Mesenchymal stem cell (in vitro differentiated cells and primary cell): ENCODE measurements around the gene FTL.

Experiments used
- DNase-seq: peaks from one replicate; pipeline ENCODE4 v3.0.0-alpha.2; 2013
- H2AFZ ChIP-seq: one replicate; pipeline ENCODE4 v1.6.1; 2013; ENCODE audit warnings: low read depth, mild to moderate bottlenecking, control low read depth, inconsistent platforms, low read length, moderate library complexity
- H2AK5ac ChIP-seq: 2 replicates; pipeline ENCODE4 v1.6.1; 2013; ENCODE audit warnings: low read length, moderate library complexity, mild to moderate bottlenecking, inconsistent platforms; ENCODE audit not compliant: severe bottlenecking
- H2BK120ac ChIP-seq: one replicate; pipeline ENCODE4 v1.6.1; 2013; ENCODE audit warnings: low read depth, mild to moderate bottlenecking, inconsistent platforms, low read length, moderate library complexity
- H2BK12ac ChIP-seq, 2 experiments: one replicate each; pipeline ENCODE4 v1.6.1; 2013; ENCODE audit warnings: inconsistent platforms in 2 of 2, low read length in 2 of 2, mild to moderate bottlenecking in 2 of 2, moderate library complexity in 2 of 2, control low read depth in 1 of 2
- H2BK15ac ChIP-seq: one replicate; pipeline ENCODE4 v1.6.1; 2013; ENCODE audit warnings: mild to moderate bottlenecking, low read depth, inconsistent platforms; ENCODE audit not compliant: poor library complexity, severe bottlenecking
- H2BK5ac ChIP-seq: 2 replicates; pipeline ENCODE4 v1.6.1; 2013; ENCODE audit warnings: low read depth, mild to moderate bottlenecking, low read length, control low read depth, inconsistent platforms; ENCODE audit not compliant: poor library complexity, severe bottlenecking
- H3K14ac ChIP-seq, 2 experiments: one replicate each; pipeline ENCODE4 v1.6.1; 2013; ENCODE audit warnings: inconsistent platforms in 2 of 2, low read length in 2 of 2, control low read depth in 1 of 2, mild to moderate bottlenecking in 1 of 2, moderate library complexity in 1 of 2
- H3K18ac ChIP-seq, 2 experiments: one replicate each; pipeline ENCODE4 v1.6.1; 2013; ENCODE audit warnings: inconsistent platforms in 2 of 2, low read length in 2 of 2, control low read depth in 1 of 2, low read depth in 1 of 2, mild to moderate bottlenecking in 1 of 2
- H3K23ac ChIP-seq, 2 experiments: one replicate each; pipeline ENCODE4 v1.6.1; 2013; ENCODE audit warnings: inconsistent platforms in 2 of 2, low read length in 2 of 2, mild to moderate bottlenecking in 2 of 2, moderate library complexity in 2 of 2, control low read depth in 1 of 2
- H3K27ac ChIP-seq: 2 replicates; pipeline ENCODE4 v1.5.1; 2013; ENCODE audit warnings: mild to moderate bottlenecking, moderate library complexity, low read length, control low read depth, inconsistent platforms; ENCODE audit not compliant: poor library complexity, severe bottlenecking
- H3K27me3 ChIP-seq, 2 experiments: 2 replicates each; pipeline versions ENCODE4 v1.6.1 to v1.7.0; 2013; ENCODE audit warnings: low read length in 2 of 2, mild to moderate bottlenecking in 2 of 2, moderate library complexity in 2 of 2, control low read depth in 1 of 2, inconsistent platforms in 1 of 2; ENCODE audit not compliant: control insufficient read depth in 1 of 2, insufficient read depth in 1 of 2
- H3K36me3 ChIP-seq, 2 experiments: 2 replicates each; pipeline versions ENCODE4 v1.6.1 to v1.7.0; 2013; ENCODE audit warnings: low read length in 2 of 2, control low read depth in 1 of 2, inconsistent platforms in 1 of 2, low read depth in 1 of 2, mild to moderate bottlenecking in 1 of 2; ENCODE audit not compliant: insufficient read depth in 2 of 2, control insufficient read depth in 1 of 2
- H3K4ac ChIP-seq, 2 experiments: one replicate each; pipeline ENCODE4 v1.6.1; 2013; ENCODE audit warnings: inconsistent platforms in 2 of 2, low read length in 2 of 2, mild to moderate bottlenecking in 2 of 2, moderate library complexity in 2 of 2, control low read depth in 1 of 2, low read depth in 1 of 2
- H3K4me1 ChIP-seq: 2 replicates; pipeline ENCODE4 v1.6.1; 2013; ENCODE audit warnings: low read depth, low read length, control low read depth; ENCODE audit not compliant: control insufficient read depth, insufficient read depth
- H3K4me2 ChIP-seq: 2 replicates; pipeline ENCODE4 v1.6.1; 2013; ENCODE audit warnings: low read length, mild to moderate bottlenecking, inconsistent platforms; ENCODE audit not compliant: poor library complexity, severe bottlenecking
- H3K4me3 ChIP-seq, 2 experiments: 2 replicates each; pipeline versions ENCODE4 v1.5.1 to v1.7.0; 2013; ENCODE audit warnings: low read length in 2 of 2, mild to moderate bottlenecking in 2 of 2, control low read depth in 1 of 2, low read depth in 1 of 2; ENCODE audit not compliant: insufficient read depth in 1 of 2
- H3K79me1 ChIP-seq: replicated peaks from 2 replicates; pipeline ENCODE4 v1.6.1; 2013; ENCODE audit warnings: mild to moderate bottlenecking, control low read depth, low read length, inconsistent platforms; ENCODE audit not compliant: poor library complexity, severe bottlenecking
- H3K9ac ChIP-seq: 2 replicates; pipeline ENCODE4 v1.7.0; 2013; ENCODE audit warnings: mild to moderate bottlenecking, low read length, moderate library complexity
- H3K9me3 ChIP-seq: 2 replicates; pipeline ENCODE4 v1.7.0; 2013; ENCODE audit warnings: mild to moderate bottlenecking, low read length; ENCODE audit not compliant: control insufficient read depth
- H4K8ac ChIP-seq: one replicate; pipeline ENCODE4 v1.6.1; 2013; ENCODE audit warnings: inconsistent platforms, mild to moderate bottlenecking, low read length, moderate library complexity
- H4K91ac ChIP-seq: one replicate; pipeline ENCODE4 v1.6.1; 2013; ENCODE audit warnings: mild to moderate bottlenecking, low read length, inconsistent platforms
- whole genome bisulfite sequencing: methylation state at CpG from one replicate; pipeline ENCODE4 v1.1.7; 2013; ENCODE audit warnings: mixed read lengths; 5-methylcytosine and 5-hydroxymethylcytosine counted together

The FTL gene

GRCh38 chr19:48955308-48955958 lies 9.7 kb upstream of the FTL start:
- Histone ChIP-seq H2AFZ (no peak overlapping the region), H4K91ac (peak overlapping the region; percentile 99), H2BK5ac (peak overlapping the region; percentile 100), H3K18ac (peak overlapping the region; percentile 95 to 99), H3K4me3 (peak overlapping the region; percentile 84 to 98), H3K9ac (peak overlapping the region; percentile 99), H3K14ac (peak overlapping the region; percentile 76 to 93), H3K23ac (peak overlapping the region; percentile 21 to 77), H2BK12ac (peak overlapping the region; percentile 50 to 91), H2AK5ac (peak overlapping the region; percentile 94), H3K27me3 (no peaks in the 10 kb centered on the region), H3K9me3 (no peaks in the 10 kb centered on the region), H3K4ac (peak overlapping the region; percentile 100), H3K4me1 (peaks cover 18% of the 10 kb centered on the region), H4K8ac (peak overlapping the region; percentile 98), H3K4me2 (peak overlapping the region; percentile 73), H2BK15ac (no peak overlapping the region), H3K27ac (peak overlapping the region; percentile 100), H2BK120ac (peak overlapping the region; percentile 99), H3K36me3 (peaks cover 27 to 31% of the 10 kb centered on the region in 2 experiments), H3K79me1 (peaks cover under 1% of the 10 kb centered on the region)
- WGBS: 53% methylated on average over 15 of the region's 16 CpGs
- DNase-seq: peak; percentile 14

GRCh38 chr19:48958006-48958405 lies 7.1 kb upstream of the FTL start:
- Histone ChIP-seq H3K4me1 (peaks cover 39% of the 10 kb centered on the region), H3K4me2 (no peak overlapping the region), H2BK12ac (no peak overlapping the region), H2AFZ (no peak overlapping the region), H3K4ac (no peak overlapping the region), H3K79me1 (peaks cover 3% of the 10 kb centered on the region), H4K8ac (no peak overlapping the region), H3K27me3 (no peaks in the 10 kb centered on the region), H3K14ac (no peak overlapping the region), H3K18ac (no peak overlapping the region), H3K4me3 (no peak overlapping the region), H3K9ac (no peak overlapping the region), H2BK5ac (no peak overlapping the region), H3K36me3 (peaks cover 42 to 45% of the 10 kb centered on the region in 2 experiments), H2AK5ac (no peak overlapping the region), H3K27ac (no peak overlapping the region), H2BK120ac (no peak overlapping the region), H3K9me3 (no peaks in the 10 kb centered on the region), H3K23ac (no peak overlapping the region), H4K91ac (no peak overlapping the region), H2BK15ac (no peak overlapping the region)
- 97% methylated on average over 6 of the region's 8 CpGs for WGBS
- no peak for DNase-seq

DNA sequence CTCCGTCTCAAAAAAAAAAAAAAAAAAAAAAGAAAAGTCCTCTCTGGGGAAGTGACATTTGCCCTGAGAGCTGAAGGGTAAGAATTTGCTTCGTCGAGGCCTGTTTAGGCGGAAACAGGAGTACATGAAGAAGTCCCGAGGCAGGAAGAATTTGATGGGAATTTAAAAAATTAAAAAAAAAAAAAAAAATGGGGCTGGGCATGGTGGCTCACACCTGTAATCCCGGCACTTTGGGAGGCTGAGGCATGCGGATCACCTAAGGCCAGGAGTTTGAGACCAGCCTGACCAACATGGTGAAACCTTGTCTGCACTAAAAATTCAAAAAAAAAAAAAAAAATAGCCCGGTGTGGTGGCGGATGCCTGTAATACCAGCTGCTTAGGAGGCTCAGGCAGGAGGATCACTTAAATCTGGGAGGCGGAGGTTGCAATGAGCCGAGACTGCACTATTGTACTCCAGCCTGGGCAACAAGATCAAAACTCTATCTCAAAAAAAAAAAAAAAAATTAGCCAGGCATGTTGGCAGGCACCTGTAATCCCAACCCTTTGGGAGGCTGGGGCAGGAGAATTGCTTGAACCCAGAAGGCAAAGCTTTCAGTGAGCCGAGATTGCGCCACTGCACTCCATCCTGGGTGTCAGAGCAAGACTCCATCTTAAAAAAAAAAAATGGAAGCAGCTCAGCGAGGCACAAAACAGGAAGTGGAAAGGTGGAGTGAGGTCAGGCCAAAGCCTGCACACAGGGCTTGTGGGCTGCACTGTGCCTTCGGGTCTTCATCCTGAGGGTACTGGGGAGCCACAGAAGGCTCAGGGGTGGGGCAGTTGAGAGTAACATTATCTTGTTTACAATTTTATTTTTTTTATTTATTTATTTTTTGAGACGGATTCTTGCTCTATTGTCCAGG lies 5.5 kb upstream of the FTL start:
- H3K9ac ChIP-seq: no peak overlapping the region
- H3K36me3 ChIP-seq: peaks cover 42 to 45% of the 10 kb centered on the region in 2 experiments

GRCh38 chr19:48961051-48961649 lies 4.0 kb upstream of the FTL start:
- 83% methylated on average over 19 of the region's 19 CpGs for WGBS
- DNase-seq: peak; percentile 37
- H3K14ac ChIP-seq: no peak overlapping the region

More for the DNA sequence above, 5.5 kb upstream of the FTL start:
- Histone ChIP-seq H3K79me1 (peaks cover 3% of the 10 kb centered on the region), H2AFZ (no peak overlapping the region), H3K14ac (no peak overlapping the region), H3K4ac (no peak overlapping the region), H3K4me1 (peaks cover 50% of the 10 kb centered on the region), H3K27ac (no peak overlapping the region), H2BK12ac (no peak overlapping the region), H3K4me2 (no peak overlapping the region), H2BK15ac (no peak overlapping the region), H2BK5ac (no peak overlapping the region), H4K8ac (no peak overlapping the region), H4K91ac (no peak overlapping the region), H3K18ac (no peak overlapping the region), H3K4me3 (no peak overlapping the region), H3K27me3 (no peaks in the 10 kb centered on the region), H2BK120ac (no peak overlapping the region), H3K23ac (no peak overlapping the region), H3K9me3 (no peaks in the 10 kb centered on the region), H2AK5ac (no peak overlapping the region)
- 81% methylated on average over 15 of the region's 16 CpGs for WGBS
- no peak for DNase-seq

More at GRCh38 chr19:48961051-48961649, 4.0 kb upstream of the FTL start:
- Histone ChIP-seq H3K9ac (no peak overlapping the region), H3K9me3 (no peaks in the 10 kb centered on the region), H3K4me1 (peaks cover 45% of the 10 kb centered on the region), H3K23ac (no peak overlapping the region), H2BK5ac (no peak overlapping the region), H3K27ac (peak overlapping the region; percentile 87), H2BK120ac (no peak overlapping the region), H4K91ac (peak overlapping the region; percentile 23), H3K4me3 (no peak overlapping the region), H4K8ac (no peak overlapping the region), H3K27me3 (no peaks in the 10 kb centered on the region), H3K18ac (no peak overlapping the region), H2BK12ac (peak overlapping the region in 1 of 2 experiments; percentile 29), H3K36me3 (peaks cover 42 to 43% of the 10 kb centered on the region in 2 experiments), H2AK5ac (peak overlapping the region; percentile 54), H2AFZ (no peak overlapping the region), H3K79me1 (peaks cover 3% of the 10 kb centered on the region), H3K4me2 (no peak overlapping the region), H3K4ac (no peak overlapping the region), H2BK15ac (peak overlapping the region; percentile 54)
